Panc1 (cell line): ENCODE results near the gene SLC12A3. TPM values are rescaled to one million over a fixed set of nuclear protein-coding genes. Genes with fewer than 3 reads are reported as not detected.

Experiments used
- ATAC-seq: fragments of 200-7000 bp; cut with Tn5 transposase; 2 replicates; pipeline ENCODE4 v1.9.1; 2020; ENCODE audit warnings: mild to moderate bottlenecking, moderate library complexity
- BruUV-seq: library from RNA; stranded (reverse); fragments of 400-500 nt; replicated peaks from 2 replicates; lab custom pipeline; 2021; lab: Mats Ljungman, UMichigan
- CTCF ChIA-PET: fragments of 300-600 bp; sonication (Branson Sonifier 250); formaldehyde crosslinking; loops from one replicate; lab custom pipeline; 2022; ENCODE audit warnings: antibody characterized with exemption; lab: Charles Lee
- POLR2A ChIA-PET: fragments of 300-600 bp; sonication (Branson Sonifier 250); formaldehyde crosslinking; loops from one replicate; lab custom pipeline; 2022; ENCODE audit warnings: antibody characterized with exemption; lab: Charles Lee
- DNase-seq: peaks from one replicate; pipeline ENCODE4 v3.0.0-alpha.2; 2010; ENCODE audit warnings: low read depth, low spot score
- H3K27ac ChIP-seq: 2 replicates; pipeline ENCODE4 v1.5.1; 2011; ENCODE audit warnings: mild to moderate bottlenecking, low read length, inconsistent platforms
- H3K27me3 ChIP-seq: fragments of 200-500 bp; sonication (Bioruptor generic); 2 replicates; pipeline ENCODE4 v1.6.0; 2014; ENCODE audit warnings: low read length, inconsistent platforms; ENCODE audit not compliant: control insufficient read depth, insufficient read depth
- H3K36me3 ChIP-seq: fragments of 200-500 bp; sonication (Bioruptor generic); 2 replicates; pipeline ENCODE4 v1.5.1; 2014; ENCODE audit warnings: inconsistent platforms, mild to moderate bottlenecking, low read length, moderate library complexity; ENCODE audit not compliant: control insufficient read depth, insufficient read depth
- H3K4me1 ChIP-seq: 2 replicates; pipeline ENCODE4 v1.5.1; 2011; ENCODE audit warnings: inconsistent platforms, mild to moderate bottlenecking, low read length, moderate library complexity; ENCODE audit not compliant: control insufficient read depth, insufficient read depth
- H3K4me3 ChIP-seq, 2 experiments: 2 replicates each; pipeline ENCODE4 v1.5.1; 2011 to 2012; ENCODE audit warnings: low read depth in 2 of 2, low read length in 2 of 2, mild to moderate bottlenecking in 2 of 2, inconsistent platforms in 1 of 2, moderate library complexity in 1 of 2
- H3K9me3 ChIP-seq: fragments of 200-500 bp; sonication (Bioruptor generic); 2 replicates; pipeline ENCODE4 v1.5.1; 2014; ENCODE audit warnings: low read depth, mild to moderate bottlenecking, inconsistent platforms, low read length, moderate library complexity; ENCODE audit not compliant: control insufficient read depth, insufficient read depth
- POLR2AphosphoS5 ChIP-seq: IDR thresholded peaks from 2 replicates; pipeline ENCODE4 v1.6.1; 2012; ENCODE audit warnings: mild to moderate bottlenecking, low read depth, low read length, moderate library complexity
- SIN3A ChIP-seq: IDR thresholded peaks from 2 replicates; pipeline ENCODE4 v1.6.1; 2012; ENCODE audit warnings: low read depth, mild to moderate bottlenecking, low read length, moderate library complexity, borderline replicate concordance; ENCODE audit not compliant: insufficient read depth
- TCF7L2 ChIP-seq: IDR thresholded peaks from 2 replicates; pipeline ENCODE4 v1.6.1; 2011; ENCODE audit warnings: mild to moderate bottlenecking, low read depth, low read length, inconsistent platforms
- in situ Hi-C: cut with HindIII; loops from 2 replicates; pipeline ENCODE4 v1.10.0; 2016; ENCODE audit warnings: low sequenced_read_pairs, low pct_unique_long_range_greater_than_20kb
- intact Hi-C: fragments of 100-400 bp; cut with micrococcal nuclease; formaldehyde crosslinking; loops from one replicate; pipeline ENCODE4 v1.10.0; 2022; ENCODE audit not compliant: unreplicated experiment
- total RNA-seq: library from RNA; stranded (reverse); gene quantifications from one replicate; pipeline ENCODE4 v1.2.1, GENCODE V29; 2021; ENCODE audit not compliant: unreplicated experiment
- TF ChIP-seq, protein P1 (sequence below), 2 experiments: IDR thresholded peaks; 2 replicates each; pipeline ENCODE4 v1.6.1; 2011 to 2012; ENCODE audit warnings: low read depth in 2 of 2, control low read depth in 1 of 2, low read length in 1 of 2, mild to moderate bottlenecking in 1 of 2, moderate library complexity in 1 of 2; ENCODE audit not compliant: insufficient read depth in 1 of 2
- TF ChIP-seq, protein P2 (sequence below): fragments of 450-650 bp; IDR thresholded peaks from 2 replicates; pipeline ENCODE4 v1.5.1; 2017; ENCODE audit warnings: mild to moderate bottlenecking

Gene SLC12A3
- total RNA-seq, 1 experiment from 2014 or later, result 0.15 TPM

GRCh38 chr16:56950881-56951771, 86.1 kb downstream of the SLC12A3 start:
- in situ Hi-C loops (no loop called here), intact Hi-C loops (no loop called here)
- BruUV-seq, result no TSS peak
- CTCF ChIA-PET, result interaction anchor here (0.6 kb wide), 1 partner anchor 80 kb away, joined by 3 read pairs; no protein-coding TSS in a partner anchor
- Histone ChIP-seq H3K27me3 (no peaks in the 10 kb centered on the region), H3K9me3 (no peaks in the 10 kb centered on the region), H3K27ac (no peak overlapping the region), H3K4me3 (no peak overlapping the region), H3K36me3 (no peaks in the 10 kb centered on the region), H3K4me1 (no peaks in the 10 kb centered on the region)
- POLR2A ChIA-PET, result no interaction called here
- ATAC-seq, result peak; percentile 79
- no peak for TF ChIP-seq TCF7L2
- TF ChIP-seq, protein P1, sequence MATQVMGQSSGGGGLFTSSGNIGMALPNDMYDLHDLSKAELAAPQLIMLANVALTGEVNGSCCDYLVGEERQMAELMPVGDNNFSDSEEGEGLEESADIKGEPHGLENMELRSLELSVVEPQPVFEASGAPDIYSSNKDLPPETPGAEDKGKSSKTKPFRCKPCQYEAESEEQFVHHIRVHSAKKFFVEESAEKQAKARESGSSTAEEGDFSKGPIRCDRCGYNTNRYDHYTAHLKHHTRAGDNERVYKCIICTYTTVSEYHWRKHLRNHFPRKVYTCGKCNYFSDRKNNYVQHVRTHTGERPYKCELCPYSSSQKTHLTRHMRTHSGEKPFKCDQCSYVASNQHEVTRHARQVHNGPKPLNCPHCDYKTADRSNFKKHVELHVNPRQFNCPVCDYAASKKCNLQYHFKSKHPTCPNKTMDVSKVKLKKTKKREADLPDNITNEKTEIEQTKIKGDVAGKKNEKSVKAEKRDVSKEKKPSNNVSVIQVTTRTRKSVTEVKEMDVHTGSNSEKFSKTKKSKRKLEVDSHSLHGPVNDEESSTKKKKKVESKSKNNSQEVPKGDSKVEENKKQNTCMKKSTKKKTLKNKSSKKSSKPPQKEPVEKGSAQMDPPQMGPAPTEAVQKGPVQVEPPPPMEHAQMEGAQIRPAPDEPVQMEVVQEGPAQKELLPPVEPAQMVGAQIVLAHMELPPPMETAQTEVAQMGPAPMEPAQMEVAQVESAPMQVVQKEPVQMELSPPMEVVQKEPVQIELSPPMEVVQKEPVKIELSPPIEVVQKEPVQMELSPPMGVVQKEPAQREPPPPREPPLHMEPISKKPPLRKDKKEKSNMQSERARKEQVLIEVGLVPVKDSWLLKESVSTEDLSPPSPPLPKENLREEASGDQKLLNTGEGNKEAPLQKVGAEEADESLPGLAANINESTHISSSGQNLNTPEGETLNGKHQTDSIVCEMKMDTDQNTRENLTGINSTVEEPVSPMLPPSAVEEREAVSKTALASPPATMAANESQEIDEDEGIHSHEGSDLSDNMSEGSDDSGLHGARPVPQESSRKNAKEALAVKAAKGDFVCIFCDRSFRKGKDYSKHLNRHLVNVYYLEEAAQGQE (IDR thresholded peaks at IDR 0.05; ENCODE audit: insufficient read depth in 1 of 2, low read depth in 2 of 2, low read length in 1 of 2), result no peak
- no peak for TF ChIP-seq SIN3A
- TF ChIP-seq, protein P2, sequence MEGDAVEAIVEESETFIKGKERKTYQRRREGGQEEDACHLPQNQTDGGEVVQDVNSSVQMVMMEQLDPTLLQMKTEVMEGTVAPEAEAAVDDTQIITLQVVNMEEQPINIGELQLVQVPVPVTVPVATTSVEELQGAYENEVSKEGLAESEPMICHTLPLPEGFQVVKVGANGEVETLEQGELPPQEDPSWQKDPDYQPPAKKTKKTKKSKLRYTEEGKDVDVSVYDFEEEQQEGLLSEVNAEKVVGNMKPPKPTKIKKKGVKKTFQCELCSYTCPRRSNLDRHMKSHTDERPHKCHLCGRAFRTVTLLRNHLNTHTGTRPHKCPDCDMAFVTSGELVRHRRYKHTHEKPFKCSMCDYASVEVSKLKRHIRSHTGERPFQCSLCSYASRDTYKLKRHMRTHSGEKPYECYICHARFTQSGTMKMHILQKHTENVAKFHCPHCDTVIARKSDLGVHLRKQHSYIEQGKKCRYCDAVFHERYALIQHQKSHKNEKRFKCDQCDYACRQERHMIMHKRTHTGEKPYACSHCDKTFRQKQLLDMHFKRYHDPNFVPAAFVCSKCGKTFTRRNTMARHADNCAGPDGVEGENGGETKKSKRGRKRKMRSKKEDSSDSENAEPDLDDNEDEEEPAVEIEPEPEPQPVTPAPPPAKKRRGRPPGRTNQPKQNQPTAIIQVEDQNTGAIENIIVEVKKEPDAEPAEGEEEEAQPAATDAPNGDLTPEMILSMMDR, result peak; percentile 69
- TF ChIP-seq POLR2AphosphoS5, result no peak
- no peak for DNase-seq

DNA sequence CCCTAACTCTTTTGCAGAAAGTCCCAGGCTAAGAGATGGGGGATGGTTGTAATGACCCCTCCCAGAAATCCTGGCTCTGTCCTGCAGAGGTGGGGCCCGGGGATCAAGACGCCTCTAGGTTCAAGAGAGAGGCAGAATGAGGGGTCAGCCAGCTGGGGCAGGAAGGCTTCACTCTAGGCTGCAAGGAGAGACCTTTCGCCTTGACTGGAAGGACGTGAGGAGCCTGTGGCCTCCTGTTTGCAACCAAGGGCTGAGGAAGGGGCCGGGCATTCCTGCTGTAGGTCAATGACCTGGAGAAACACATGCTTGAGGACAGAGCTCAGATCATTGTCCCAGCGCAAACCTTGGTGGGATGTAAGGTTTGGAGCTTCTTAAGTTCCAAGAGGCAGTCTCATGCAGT, 88.0 kb downstream of the SLC12A3 start:
- no peaks in the 10 kb centered on the region for H3K4me1 ChIP-seq
- in situ Hi-C loops (no loop called here), intact Hi-C loops (no loop called here)
- CTCF ChIA-PET, result no interaction called here
- H3K36me3 ChIP-seq, result no peaks in the 10 kb centered on the region
- ATAC-seq, result no peak
- no TSS peak for BruUV-seq
- POLR2A ChIA-PET, result no interaction called here
- H3K4me3 ChIP-seq, result no peak overlapping the region
- no peaks in the 10 kb centered on the region for H3K27me3 ChIP-seq
- no peak for DNase-seq
- TF ChIP-seq SIN3A (no peak), TCF7L2 (no peak), POLR2AphosphoS5 (no peak)
- TF ChIP-seq, protein P2, result no peak
- TF ChIP-seq, protein P1 (IDR thresholded peaks at IDR 0.05; ENCODE audit: insufficient read depth in 1 of 2, low read depth in 2 of 2, low read length in 1 of 2), result no peak
- H3K27ac ChIP-seq, result no peak overlapping the region
- no peaks in the 10 kb centered on the region for H3K9me3 ChIP-seq
